ENCODE measurements around the gene ALX4.

- TF ChIP-seq CTCF (IDR thresholded peaks at IDR 0.05) (no peak), POLR2A (IDR thresholded peaks at IDR 0.05) (no peak), POLR2AphosphoS5 (IDR thresholded peaks at IDR 0.05) (no peak)
Measured at GRCh38 chr11:44349328-44349727, 39.4 kb upstream of the ALX4 start.
